HG02943 (cell line): Measurements from ENCODE around the gene RGS13.
A peak's percentile ranks its signal among the peaks of the same experiment; 100 is the strongest.

Experiments
- ATAC-seq: cut with Tn5 transposase; IDR thresholded peaks from one replicate; pipeline ENCODE4 v1.9.1; 2021; ENCODE audit warnings: mild to moderate bottlenecking, low read depth, moderate library complexity; ENCODE audit not compliant: unreplicated experiment

The RGS13 gene, protein sequence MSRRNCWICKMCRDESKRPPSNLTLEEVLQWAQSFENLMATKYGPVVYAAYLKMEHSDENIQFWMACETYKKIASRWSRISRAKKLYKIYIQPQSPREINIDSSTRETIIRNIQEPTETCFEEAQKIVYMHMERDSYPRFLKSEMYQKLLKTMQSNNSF

DNA sequence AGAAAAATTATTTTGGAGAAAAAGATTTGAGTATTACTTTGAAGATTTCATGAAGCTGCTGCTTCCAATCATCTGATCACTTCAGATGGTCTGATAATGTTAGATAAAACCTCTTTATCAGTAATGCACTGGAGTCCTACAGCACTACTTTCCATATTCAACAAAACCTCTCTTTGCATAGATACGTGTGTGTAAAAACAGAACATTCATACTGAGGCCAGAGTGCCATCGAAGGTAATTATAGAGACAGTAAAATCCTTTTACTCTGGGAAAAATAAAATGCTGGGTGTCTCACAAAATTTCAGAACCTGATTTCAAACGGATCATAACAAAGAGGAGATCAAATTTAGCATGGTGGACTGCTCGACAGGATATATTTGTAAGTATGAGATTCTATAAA, at the start of gene RGS13:
TSS of gene RGS13 (plus strand) at position 209 of the 400 bp plus-strand sequence. CDS start 8,188 bp downstream, outside the sequence.
- ATAC-seq = no peak

DNA sequence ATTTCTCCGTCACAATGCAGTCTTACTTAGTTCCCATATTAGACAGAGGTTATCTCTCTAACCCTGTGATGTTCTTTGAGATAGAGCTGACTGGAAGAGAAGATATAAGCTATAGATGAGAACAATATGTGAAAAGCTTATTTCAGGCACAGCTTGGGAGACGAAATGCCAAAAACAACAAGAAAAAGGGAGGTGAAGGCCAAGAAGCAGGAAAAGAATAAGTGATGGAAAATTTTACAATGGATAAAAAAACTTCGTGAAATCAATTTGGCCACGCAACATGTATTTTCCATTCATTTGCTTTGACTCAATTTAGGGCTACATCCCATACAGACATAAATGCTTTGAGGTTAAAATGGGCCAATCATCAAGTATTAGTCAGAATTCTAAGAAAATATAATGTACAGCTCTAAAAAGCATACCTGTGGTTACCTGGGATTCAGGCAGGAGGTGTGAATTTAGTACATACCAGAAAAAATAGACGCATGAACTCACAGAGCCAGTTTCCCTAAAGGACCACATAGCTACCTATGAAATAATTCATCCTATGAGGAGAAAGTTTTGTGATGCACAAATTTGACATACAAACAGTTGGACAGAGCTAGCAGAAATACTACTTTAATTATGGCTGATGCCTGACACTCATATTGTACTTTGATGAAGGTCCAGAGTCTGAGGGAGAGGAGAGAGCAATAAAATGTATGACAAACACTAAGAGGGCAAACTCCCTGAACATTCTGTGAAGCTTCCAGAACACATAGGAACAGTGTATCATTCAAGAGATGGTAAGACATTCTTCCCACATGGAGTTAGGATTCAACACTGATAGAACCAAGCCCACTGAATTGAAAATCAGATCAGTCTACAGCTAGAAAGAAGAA, 48.3 kb upstream of the RGS13 start:
- no peak for ATAC-seq

DNA sequence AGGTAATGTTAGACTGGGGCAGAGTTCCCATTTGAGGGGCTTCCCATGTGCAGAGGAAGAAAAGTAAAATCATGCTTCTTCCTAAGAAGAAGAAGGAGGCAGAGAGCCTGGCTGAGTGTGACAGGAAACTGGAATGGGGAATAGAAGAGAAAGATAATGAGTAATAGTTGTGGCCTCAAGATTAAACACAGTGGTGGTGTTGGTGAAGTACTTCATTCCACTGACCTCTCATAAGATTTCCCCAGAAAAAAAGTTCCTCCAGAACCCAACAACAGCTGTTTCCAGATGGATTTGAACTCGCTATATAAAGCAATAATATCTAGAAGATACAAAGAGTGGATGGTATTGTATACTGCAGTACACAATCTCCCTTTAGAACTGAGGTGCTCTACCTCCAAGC, 47.4 kb upstream of the RGS13 start:
- ATAC-seq = no peak

DNA sequence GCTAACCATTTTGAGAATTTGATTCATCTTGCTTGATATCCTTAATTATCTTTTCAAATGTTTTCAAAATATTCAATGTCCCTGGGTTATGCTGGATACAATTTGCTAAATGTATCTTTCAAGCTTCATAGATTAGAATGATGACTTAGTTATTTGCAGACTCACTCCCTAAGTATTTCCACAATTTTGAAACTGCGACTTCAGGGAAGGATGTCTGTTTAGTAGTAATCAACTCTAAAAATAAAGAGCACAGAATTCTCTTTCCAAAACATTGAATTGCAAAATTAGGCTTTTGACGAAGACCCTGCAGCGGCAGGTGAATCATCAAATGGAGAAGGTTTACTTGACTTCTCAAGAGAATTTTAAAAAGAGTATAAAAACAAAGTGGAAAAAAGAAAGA, 46.1 kb upstream of the RGS13 start:
- no peak for ATAC-seq

DNA sequence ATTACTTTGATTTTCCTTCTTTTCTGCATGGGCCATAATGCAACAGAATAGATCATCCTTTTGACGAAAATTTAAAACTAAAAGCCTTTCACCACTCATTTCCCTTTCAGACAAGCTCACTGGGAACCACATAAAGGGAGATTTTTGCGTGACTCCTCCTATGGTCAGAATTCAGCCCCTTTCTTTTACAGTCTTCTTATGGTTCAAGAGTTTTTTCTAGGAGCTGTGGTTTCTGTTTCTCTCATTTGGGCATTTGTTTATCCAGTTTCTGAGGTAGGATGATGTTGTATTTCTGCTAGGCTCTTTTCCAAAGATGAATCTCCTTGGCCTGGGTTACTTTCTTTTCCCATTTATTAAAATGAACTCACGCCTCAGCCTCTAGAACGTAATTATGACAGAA, 43.4 kb upstream of the RGS13 start:
- no peak for ATAC-seq

DNA sequence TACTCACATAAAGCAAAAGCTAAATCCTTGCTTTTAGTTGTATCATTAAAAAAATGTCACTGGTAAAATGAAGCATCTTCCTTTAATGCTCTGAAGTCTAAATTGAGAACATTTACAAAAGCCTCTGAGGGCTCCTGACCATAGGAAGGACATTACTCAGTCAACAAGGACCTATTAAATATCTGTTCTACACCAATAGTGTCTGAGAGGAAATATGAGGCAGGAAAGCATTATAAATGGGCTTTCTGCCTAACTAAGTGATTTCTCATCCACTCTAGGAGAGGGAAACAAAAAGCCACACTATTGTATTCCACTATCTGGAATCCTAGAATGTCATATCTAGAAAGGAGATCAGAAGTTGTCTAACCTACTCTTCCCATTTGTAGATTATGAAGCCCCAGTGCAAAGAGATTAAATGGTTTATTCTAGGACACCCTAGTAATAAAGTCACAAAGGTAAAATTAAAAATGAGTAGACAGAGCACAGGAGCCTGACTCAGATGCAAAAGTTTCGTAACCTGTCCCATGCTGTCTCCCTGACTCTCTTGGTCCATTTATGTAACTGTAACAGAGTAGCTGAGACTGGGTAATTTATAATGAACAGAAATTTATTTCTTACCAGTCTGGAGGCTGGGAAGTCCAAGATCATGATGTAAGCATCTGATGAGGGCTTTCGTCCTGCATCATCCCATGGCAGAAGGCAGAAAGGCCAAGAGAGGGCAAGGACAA, 42.8 kb upstream of the RGS13 start:
- ATAC-seq = no peak

DNA sequence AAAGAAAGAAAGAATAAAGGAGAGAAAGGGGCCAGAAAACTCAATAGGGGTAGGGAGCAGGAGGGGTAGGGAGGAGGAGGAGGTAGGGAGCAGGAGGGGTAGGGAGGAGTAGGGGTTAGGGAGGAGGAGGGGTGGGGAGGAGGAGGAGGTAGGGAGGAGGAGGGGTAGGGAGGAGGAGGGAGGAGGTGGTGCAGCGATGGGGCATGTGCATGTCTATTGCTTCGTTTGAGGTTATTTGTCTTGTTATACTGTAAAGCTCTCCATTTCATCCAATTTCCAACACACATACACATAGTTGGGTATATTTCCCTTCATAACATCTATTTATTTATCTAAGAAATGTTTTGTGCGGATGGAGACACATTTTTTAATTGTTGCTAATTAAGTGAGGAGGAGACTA, 40.6 kb upstream of the RGS13 start:
- ATAC-seq = no peak

DNA sequence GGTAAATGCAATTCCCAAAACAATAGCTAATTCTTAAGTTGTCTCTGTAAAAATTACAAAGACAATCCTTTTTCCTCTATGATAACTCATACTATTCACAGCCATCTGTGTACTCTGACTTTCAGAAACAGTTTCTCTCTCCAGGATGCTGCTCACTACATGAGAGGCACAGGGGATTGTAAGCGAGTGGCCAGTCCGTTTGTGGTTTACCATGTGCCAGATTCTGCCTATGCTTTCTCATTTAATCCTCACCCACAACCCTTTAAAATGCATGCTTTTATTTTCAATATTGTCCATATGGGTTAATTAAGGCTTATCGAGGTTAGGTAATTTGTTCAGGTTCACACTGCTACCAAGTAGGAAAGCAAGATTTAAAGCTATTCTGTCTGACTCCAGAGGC, 37.4 kb upstream of the RGS13 start:
- no peak for ATAC-seq

DNA sequence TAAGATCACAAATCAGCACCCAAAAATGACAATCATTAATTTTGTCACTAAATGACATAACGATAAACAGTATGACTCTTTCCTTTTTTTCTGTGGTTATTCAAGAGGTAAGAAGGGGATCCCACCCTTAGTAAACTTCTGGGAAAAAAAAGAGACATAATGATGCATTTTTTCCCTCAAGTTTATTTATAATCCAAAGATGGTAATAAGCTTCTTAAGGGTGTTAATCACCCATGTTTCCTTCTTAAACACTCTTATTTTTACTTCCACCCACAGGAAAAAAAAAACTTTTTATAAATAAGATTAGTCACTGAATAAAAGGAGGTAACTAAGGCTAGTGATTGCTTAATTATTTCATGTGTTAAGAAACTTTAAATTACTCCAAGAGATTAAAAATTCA, 35.7 kb upstream of the RGS13 start:
- ATAC-seq = no peak

DNA sequence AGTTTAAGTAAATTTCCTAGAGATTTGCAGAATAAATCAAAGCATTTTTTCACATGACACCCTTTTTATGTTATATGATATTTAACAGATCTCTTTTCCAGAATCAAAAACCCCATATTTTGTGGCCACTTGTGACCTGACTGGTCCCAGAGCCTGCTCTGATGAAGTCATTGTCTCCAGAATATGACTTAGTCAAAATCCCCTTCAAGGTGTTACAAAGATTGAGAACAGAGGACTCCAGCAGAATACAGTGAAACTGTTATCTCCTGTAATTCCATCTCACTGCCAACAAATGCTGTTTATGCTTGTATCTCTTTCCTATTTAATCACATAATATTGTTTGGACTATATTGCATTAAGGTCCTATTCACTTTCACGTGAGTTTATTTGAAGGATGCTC, 34.8 kb upstream of the RGS13 start:
- ATAC-seq = no peak

DNA sequence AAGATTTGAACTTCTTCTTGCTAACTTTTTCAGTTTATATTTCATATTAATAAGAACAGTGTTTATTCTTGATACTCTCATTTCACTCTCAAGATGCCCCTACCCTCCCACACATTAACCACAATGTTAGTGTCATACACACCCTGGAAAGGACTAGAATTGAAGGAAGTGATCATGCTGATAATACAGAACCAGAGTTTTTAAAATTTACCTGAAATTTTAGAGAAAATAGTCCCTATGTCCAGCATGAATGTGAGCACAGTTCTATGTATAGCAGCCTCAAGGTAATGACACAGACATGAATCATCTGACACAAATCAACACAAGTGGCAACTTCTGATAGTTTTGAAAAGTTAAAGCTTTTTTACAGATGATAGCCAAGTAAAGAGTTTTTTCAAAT, 34.4 kb upstream of the RGS13 start:
- ATAC-seq = no peak

DNA sequence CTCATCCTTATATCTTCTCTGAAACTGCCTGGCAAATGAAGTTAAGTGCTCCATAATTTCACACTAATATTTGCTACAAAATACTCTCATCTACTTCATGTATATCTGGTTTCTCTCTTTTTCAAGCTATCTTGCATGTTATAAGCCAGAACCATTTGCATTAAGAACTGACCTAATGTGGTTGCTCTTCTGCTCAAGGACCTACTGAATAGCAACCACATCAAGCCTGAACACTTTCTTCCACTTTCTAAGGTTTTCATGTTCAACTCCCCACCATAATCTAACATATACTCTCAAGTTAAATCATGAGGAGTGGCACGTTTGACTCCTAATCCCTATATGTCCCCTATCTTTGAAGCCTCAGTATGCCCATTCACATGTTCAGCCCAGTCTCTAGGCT, 33.2 kb upstream of the RGS13 start:
- no peak for ATAC-seq

DNA sequence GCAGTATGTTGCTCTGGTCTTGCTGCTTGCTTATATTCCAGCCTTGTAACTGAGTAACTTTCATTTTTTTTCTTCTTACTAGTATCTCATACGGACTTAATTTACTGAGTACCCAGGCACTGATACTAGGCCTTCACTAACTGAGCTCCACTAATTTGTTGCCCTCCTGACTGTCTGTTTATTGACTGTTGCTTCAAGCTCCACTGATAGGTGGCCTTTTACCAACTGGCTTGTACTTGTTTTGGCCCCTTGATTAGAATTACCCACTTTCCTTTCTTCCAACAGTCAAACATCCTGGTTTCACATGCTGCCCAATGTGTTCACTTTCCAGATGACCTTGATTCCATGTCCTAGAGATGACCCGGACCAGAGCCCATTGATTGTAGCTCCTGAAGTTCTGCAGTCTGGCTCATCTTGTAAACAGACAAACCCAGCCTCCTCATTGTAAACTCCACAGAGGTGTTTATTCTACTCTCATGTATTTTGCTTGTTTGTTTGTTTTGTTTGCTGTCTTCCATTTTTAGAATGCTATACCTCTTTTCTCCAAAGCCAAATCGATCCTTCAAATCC, 32.6 kb upstream of the RGS13 start:
- ATAC-seq = no peak

DNA sequence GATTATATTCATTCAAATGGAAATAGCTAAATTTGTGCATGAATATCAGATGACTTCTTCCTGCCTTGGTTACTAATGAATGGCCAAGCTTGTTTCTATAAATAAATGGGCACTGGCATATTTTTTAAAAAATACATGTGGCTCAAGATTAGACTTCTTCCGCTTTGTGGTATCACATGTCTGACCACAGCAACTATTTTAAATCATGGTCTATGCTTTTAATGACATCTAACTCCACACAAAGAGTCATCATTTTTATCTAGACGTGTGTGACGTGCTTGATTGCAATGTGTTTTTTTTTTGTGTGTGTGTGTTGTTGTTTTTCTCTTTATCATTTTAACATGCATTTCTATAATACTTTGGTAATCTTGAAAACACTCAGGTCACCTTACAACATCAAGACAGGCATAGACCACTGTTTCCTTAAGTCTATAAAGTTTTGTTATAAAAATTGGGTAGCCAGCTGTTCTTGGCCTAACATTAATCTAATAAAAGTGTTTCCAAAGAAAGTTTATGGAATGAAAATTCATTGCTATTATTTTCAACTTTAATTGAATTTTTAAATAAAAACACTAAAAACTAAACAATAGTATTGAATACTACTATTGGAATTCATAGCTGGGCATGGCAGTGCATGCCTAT, 30.8 kb upstream of the RGS13 start:
- peak; percentile 34 for ATAC-seq

DNA sequence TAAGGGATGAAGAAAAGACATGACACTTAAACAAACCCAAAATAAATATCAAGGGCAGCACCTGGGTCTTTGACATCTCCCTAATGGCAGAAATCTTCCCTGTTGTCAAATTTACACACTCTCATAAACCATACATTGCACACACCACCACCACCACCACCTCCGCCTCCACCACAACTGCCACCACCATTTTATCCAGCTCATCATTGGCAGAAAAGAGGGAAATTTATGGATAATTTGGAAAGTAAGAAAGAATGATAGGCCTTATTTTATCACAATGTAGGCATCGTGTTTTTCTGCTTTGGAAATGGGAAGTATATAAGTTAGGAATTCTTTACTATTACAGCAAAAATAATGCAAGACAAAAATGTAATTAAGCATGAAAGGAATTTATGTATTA, 27.3 kb upstream of the RGS13 start:
- no peak for ATAC-seq

DNA sequence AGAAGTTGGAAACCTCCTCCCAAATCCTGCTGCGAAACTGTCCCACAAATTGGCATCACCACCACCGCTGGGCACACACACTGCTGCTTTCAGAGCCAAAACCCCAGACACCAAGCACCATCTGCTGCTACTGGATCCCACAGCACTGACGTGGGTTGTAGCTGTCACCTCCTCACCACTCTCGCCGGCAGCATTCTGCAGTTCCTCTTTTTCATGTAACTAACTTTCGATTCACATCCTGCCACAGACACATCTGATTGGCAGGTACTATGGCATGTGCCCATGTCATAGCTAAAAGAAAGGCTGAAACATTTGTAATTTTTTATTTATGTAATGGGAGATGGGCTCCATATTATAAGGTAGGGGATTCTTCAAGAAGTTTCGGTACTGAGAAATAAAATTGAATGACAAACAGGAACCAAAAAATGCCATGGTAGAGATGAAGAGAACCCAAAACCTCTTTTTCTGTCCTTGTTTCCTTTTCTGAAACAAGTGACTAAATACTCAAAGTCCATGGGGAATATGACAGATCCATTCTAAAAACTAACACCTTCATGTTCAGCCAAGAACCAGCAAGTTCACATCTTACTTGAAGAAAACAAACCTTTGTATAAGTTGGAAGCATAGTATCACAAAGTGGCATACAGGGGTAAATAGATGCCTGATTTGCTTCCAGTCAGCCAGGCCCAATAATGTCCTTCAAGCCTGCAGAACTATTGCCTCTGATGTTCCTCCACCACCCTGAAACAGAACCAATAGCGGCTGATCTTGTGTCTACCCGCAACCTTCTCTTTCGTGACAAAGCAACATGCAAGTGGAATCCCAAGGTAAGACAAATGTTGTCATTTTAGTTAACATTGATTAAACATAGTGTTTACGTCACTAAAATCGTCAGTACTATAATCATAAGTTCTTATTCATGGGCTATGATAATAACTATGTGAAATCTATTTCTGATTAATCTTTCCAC, 26.6 kb upstream of the RGS13 start:
- peak; percentile 98 for ATAC-seq

DNA sequence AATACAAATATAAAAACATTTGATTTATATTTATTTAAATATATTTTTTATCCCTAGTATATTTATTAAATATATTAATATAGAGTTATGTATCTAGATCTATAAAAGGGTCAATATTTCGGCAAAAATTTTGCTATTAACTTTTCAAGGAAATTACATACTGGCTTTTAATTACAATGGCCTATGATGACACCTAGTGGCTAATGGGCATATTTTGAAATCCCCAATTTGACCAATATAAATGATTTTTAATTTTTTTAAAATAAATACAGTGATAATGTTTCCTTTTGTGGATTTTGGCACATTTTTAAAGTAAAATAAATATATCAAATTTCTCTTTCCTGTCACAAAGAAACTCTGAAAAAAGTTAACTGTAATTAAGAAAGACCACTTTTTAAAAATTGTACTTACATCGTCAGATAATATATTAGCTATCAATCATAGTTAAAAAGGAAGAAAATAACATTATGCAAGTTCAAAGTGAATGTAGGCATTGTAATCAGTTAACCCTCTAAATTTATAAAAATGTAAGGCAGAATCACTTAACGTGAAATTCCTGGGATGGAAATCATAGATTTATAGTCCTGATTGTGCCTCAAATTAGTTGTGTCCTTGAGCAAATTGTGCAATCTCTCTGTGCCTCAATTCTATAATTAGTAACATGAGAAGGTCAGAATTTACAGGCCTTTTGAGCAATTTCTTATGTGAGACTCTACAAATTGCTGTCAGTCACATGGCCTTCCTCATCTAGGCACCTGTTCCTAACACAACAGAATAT, 25.6 kb upstream of the RGS13 start:
- no peak for ATAC-seq

DNA sequence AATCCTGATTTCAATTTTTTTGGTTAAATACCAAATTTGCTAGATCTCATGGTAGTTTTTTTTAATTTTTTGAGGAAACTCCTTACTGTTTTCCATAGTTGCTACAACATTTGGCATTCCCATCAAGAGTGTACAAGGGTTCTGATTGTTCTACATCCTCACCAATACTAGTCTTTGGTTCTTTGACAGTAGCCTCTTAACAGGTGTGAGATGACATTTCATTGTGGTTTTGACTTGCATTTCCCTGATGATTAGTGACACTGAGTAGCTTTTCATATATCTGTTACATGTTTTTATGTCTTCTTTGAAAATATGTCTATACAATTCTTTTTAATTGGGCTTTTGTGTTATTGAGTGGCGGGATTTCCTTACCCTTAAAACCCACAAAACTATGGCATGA, 20.9 kb upstream of the RGS13 start:
- ATAC-seq = peak; percentile 51

DNA sequence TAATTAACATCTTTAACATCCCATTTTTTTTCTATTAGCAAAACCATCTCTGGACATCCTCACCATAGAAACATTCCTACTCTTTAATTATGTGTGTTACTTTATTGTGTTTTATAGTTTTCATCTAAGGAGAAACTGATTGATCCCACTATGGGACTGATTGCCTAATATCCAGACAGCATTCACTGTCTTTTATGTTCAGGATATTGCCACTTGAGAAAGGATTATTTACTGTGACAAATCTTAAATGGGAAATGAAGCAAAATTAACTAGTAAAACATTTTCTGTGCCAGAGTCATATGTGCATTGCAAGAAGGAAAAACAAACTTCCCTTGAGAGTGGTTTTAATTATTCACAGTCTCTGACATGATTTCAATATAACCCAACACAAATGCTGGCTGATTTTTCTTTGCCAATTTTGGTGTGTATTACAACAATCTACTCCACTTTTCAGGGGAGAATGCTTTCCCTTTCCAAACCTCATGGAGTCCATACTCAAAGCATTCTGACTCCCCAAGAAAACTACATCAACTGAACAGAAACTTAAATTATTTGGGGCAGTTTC, 15.8 kb upstream of the RGS13 start:
- ATAC-seq = no peak
